ENCODE results near the gene DDX1.

DDX1 gene

GRCh38 chr2:15562354-15563031 lies 29.2 kb upstream of the DDX1 start:
- DNase-seq = no peak

GRCh38 chr2:15563227-15564100 lies 28.2 kb upstream of the DDX1 start:
- no peak for DNase-seq

GRCh38 chr2:15565392-15565791 lies 26.3 kb upstream of the DDX1 start:
- no peak for DNase-seq

- DNase-seq = no peak
Observed at GRCh38 chr2:15565994-15566671, 25.5 kb upstream of the DDX1 start.

- DNase-seq = no peak
Observed at GRCh38 chr2:15566912-15567311, 24.8 kb upstream of the DDX1 start.

GRCh38 chr2:15568874-15569273 lies 22.8 kb upstream of the DDX1 start:
- DNase-seq = no peak

GRCh38 chr2:15570104-15570503 lies 21.6 kb upstream of the DDX1 start:
- no peak for DNase-seq

- no peak for DNase-seq
Observed at GRCh38 chr2:15571729-15572128, 19.9 kb upstream of the DDX1 start.

GRCh38 chr2:15577071-15577735 lies 14.5 kb upstream of the DDX1 start:
- peak; percentile 83 for DNase-seq

GRCh38 chr2:15579641-15580040 lies 12.0 kb upstream of the DDX1 start:
- DNase-seq = no peak

- DNase-seq = no peak
Observed at GRCh38 chr2:15580451-15580850, 11.2 kb upstream of the DDX1 start.

GRCh38 chr2:15582710-15583357 lies 8.8 kb upstream of the DDX1 start:
- no peak for DNase-seq

GRCh38 chr2:15583826-15584225 lies 7.8 kb upstream of the DDX1 start:
- no peak for DNase-seq

- no peak for DNase-seq
Observed at GRCh38 chr2:15584316-15584715, 7.4 kb upstream of the DDX1 start.

GRCh38 chr2:15584767-15585469 lies 6.8 kb upstream of the DDX1 start:
- no peak for DNase-seq

GRCh38 chr2:15588329-15588919 lies 3.2 kb upstream of the DDX1 start:
- peak; percentile 13 for DNase-seq

- DNase-seq = no peak
Observed at GRCh38 chr2:15591373-15591691, 336 bp upstream of the DDX1 start.

- DNase-seq = no peak
Observed at GRCh38 chr2:15593327-15593705, 1.6 kb downstream of the DDX1 start.

GRCh38 chr2:15594291-15595256 lies 2.9 kb downstream of the DDX1 start:
- no peak for DNase-seq

GRCh38 chr2:15595342-15595905 lies 3.8 kb downstream of the DDX1 start:
- no peak for DNase-seq
